HepG2 (cell line): ENCODE results near the gene FAM3B. TPM values are rescaled to one million over a fixed set of nuclear protein-coding genes. Genes with fewer than 3 reads are reported as not detected.

Experiments used
- GABPA ChIP-seq, 2 experiments: IDR thresholded peaks; 2 replicates each; pipeline ENCODE4 v1.6.1; 2011 to 2016; ENCODE audit warnings: low read depth in 2 of 2, low read length in 1 of 2, missing biosample characterization in 1 of 2, missing genetic modification characterization in 1 of 2
- HDAC2 ChIP-seq: sonication (generic); formaldehyde crosslinking; IDR thresholded peaks from 2 replicates; pipeline ENCODE4 v1.4.0; 2020; ENCODE audit warnings: missing genetic modification reagents
- HDAC6 ChIP-seq: fragments of 200-600 bp; sonication (generic); IDR thresholded peaks from 2 replicates; pipeline ENCODE4 v1.7.0; 2017; ENCODE audit warnings: mild to moderate bottlenecking, antibody characterized with exemption, low read length, low read depth
- IRF2 ChIP-seq: IDR thresholded peaks from 2 replicates; pipeline ENCODE4 v1.6.1; 2018; ENCODE audit warnings: missing genetic modification reagents, missing compliant biosample characterization
- KMT2A ChIP-seq: sonication (generic); formaldehyde crosslinking; IDR thresholded peaks from 2 replicates; pipeline ENCODE4 v1.4.0; 2020; ENCODE audit warnings: missing genetic modification reagents
- MED1 ChIP-seq: sonication (generic); formaldehyde crosslinking; IDR thresholded peaks from 2 replicates; pipeline ENCODE4 v1.4.0; 2020; ENCODE audit warnings: missing genetic modification reagents
- PHF8 ChIP-seq: sonication (generic); formaldehyde crosslinking; IDR thresholded peaks from 2 replicates; pipeline ENCODE4 v1.5.0; 2020; ENCODE audit warnings: missing genetic modification reagents
- POLR2G ChIP-seq: fragments of 200-400 bp; formaldehyde crosslinking; IDR thresholded peaks from 2 replicates; pipeline ENCODE4 v1.6.1; 2018; ENCODE audit warnings: mild to moderate bottlenecking, low read depth, low read length, moderate library complexity
- RBFOX2 ChIP-seq: fragments of 200-400 bp; formaldehyde crosslinking; IDR thresholded peaks from 2 replicates; pipeline ENCODE4 v1.6.1; 2017; ENCODE audit warnings: low read depth, mild to moderate bottlenecking, low read length
- YEATS2 ChIP-seq: sonication (generic); formaldehyde crosslinking; IDR thresholded peaks from 2 replicates; pipeline ENCODE4 v1.4.0; 2020; ENCODE audit warnings: missing genetic modification reagents, borderline replicate concordance
- ZNF574 ChIP-seq: sonication (generic); formaldehyde crosslinking; IDR thresholded peaks from 2 replicates; pipeline ENCODE4 v1.4.0; 2020; ENCODE audit warnings: missing genetic modification reagents
- polyA plus RNA-seq, 8 experiments: library from polyadenylated mRNA; depleted of rRNA in 3 of 8; stranded (reverse) in 7 of 8; unstranded in 1 of 8; fragments of >200 nt; fragmentation: Illumina TruSeq in 4 of 8; extraction: Trizol in 4 of 8; gene quantifications; 2 replicates each; pipeline versions ENCODE4 v1.2.1 to v1.2.3, GENCODE V29; 2011 to 2016; ENCODE audit warnings: low read depth in 4 of 8, missing spikeins in 1 of 8, mixed read lengths in 1 of 8; ENCODE audit not compliant: insufficient read depth in 1 of 8
- total RNA-seq, 5 experiments: library from RNA; depleted of rRNA; stranded (reverse); fragments of >200 nt; fragmentation: Illumina TruSeq; extraction: Trizol; gene quantifications; 2 replicates each; pipeline ENCODE4 v1.2.3, GENCODE V29; 2016; ENCODE audit warnings: low read depth in 1 of 5

The FAM3B gene
- total and polyA plus RNA-seq, 2 of the 13 experiments (the other 11 are each of a cell fraction or from before 2014, with no cell fraction given): 46.5 to 62.0 TPM

- peak; percentile 30; the same call in 1 of the 2 replicates for TF ChIP-seq YEATS2
- TF ChIP-seq RBFOX2: 0 out of 2 replicates have a peak, but pooled peaks have one; percentile 0
- peak; percentile 40; the same call in 1 of the 2 replicates for TF ChIP-seq GABPA (IDR thresholded peaks at IDR 0.05; ENCODE audit: low read depth, low read length)
- peak; percentile 64 for TF ChIP-seq GABPA (CRISPR knock-in tag; IDR thresholded peaks at IDR 0.05; ENCODE audit: low read depth)
- 0 out of 2 replicates have a peak, but pooled peaks have one; percentile 18 for TF ChIP-seq MED1 (CRISPR knock-in tag)
- TF ChIP-seq PHF8 (CRISPR knock-in tag): 0 out of 2 replicates have a peak, but pooled peaks have one; percentile 4
- TF ChIP-seq HDAC6: no peak
- 0 out of 2 replicates have a peak, but pooled peaks have one; percentile 7 for TF ChIP-seq HDAC2 (CRISPR knock-in tag)
- 0 out of 2 replicates have a peak, but pooled peaks have one; percentile 23 for TF ChIP-seq IRF2 (CRISPR knock-in tag)
- peak; percentile 52; the same call in 1 of the 2 replicates for TF ChIP-seq POLR2G
- no peak for TF ChIP-seq KMT2A (CRISPR knock-in tag)
- TF ChIP-seq ZNF574 (CRISPR knock-in tag): peak; percentile 38; the same call in 1 of the 2 replicates
- TF ChIP-seq, all 625 proteins: peak for 31
Observed at GRCh38 chr21:41369920-41370839, 53.6 kb downstream of the FAM3B start (continued).
